Measurements from ENCODE around the gene ZNF765. TPM values are rescaled to one million over a fixed set of nuclear protein-coding genes. Genes with fewer than 3 reads are reported as not detected.
"Not testable (repeated sequence)": the region's sequence is repeated elsewhere in the genome, so short reads cannot be mapped to it uniquely, and the experiment has no call there.

The ZNF765 gene
- polyA plus RNA-seq, 3 donors, result 2.5 to 7.0 (median 3.6) TPM

DNA sequence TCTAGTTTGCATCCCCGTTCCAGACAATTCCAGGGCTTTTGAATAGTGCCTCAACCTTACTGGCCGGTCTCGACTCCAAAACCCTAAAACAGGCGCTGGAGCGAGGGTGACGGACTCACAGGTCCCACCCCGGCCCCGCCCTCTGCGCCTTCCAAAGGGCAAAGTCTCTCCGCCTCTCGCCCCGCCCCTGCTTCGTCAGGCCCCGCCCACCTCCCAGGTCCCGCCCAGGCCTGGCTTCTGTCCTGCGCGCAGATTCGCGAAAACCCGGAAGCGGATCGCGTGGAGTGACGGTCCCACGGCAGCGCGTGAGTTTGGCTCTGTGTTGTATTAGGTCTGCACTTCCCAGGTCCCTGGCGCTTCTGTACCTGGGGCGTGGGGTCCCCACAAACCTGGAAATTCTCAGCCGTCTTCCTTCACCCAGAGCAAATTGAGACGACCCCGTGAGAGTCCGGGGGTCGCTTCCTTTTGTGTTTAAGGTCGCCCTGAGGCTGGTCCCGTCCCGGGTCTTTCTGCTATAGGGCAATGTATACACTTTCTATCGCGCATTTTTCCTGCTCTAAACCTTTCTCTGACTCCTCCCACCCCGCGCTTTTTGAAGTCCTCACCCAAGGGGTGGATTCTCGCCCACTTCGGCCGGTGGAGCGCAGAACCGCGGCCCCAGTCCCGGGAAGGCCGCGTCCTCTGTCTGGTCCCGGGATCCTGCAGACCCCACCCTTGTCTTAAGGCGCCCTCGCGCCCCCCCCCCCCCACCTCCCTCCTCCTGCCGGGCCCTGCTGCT, 72.7 kb downstream of the ZNF765 start, which contains the start of gene ZNF813:
ZNF813 (plus strand) TSS at position 249 of the 778 bp plus-strand sequence. CDS start 16,090 bp downstream, outside the sequence.
- WGBS, 3 donors, result 0% methylated on average over 51 to 55 of the region's 55 CpGs
- no peak within 1 kb of the TSS for H3K27ac ChIP-seq (ENCODE audit: low read depth, low read length)

GRCh38 chr19:53468628-53469027, 73.7 kb downstream of the ZNF765 start:
- H3K27ac ChIP-seq (ENCODE audit: low read depth, low read length), result not testable (repeated sequence)
- 24 to 32% (median 27%) methylated on average over 8 of the region's 8 CpGs for WGBS, 3 donors

- WGBS, 3 donors, result 89 to 97% (median 96%) methylated on average over 7 of the region's 7 CpGs
- H3K27ac ChIP-seq (ENCODE audit: low read depth, low read length), result no peak overlapping the region
These were observed 77.0 kb downstream of the ZNF765 start for GRCh38 chr19:53471916-53472315.

- H3K27ac ChIP-seq (ENCODE audit: low read depth, low read length), result not testable (repeated sequence)
- 50 to 77% (median 57%) methylated on average over 1 of the region's 1 CpG for WGBS, 3 donors
These were observed 79.9 kb downstream of the ZNF765 start for GRCh38 chr19:53474832-53475231.

DNA sequence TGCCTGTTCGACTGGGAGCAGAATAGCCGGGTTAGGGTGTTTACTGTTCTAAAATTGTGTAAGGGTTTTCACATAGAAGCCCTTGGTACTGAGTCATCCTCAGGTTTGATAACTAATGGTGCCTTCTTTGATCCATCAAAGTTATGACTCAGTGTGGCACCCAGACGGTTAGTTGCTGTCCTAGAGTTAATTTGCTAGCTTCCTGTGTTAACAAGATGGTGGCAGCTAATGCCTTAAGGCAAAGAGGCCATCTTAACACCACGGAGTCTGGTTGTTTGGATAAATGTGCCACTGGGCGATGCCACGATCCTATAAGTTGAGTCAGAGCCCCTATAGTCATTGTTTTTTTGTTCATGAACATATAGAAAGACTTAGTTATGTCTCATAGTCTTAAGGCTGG, 80.5 kb downstream of the ZNF765 start:
- WGBS, 3 donors, result 87 to 91% (median 88%) methylated on average over 6 of the region's 6 CpGs
- not testable (repeated sequence) for H3K27ac ChIP-seq (ENCODE audit: low read depth, low read length)

Other genes with a start within 250 kb of the ZNF765 start
- 1 to 10 TPM; 1.7 to 4.6 (median 2.7) TPM for gene ZNF347, start 236.1 kb upstream of the ZNF765 start, polyA plus RNA-seq
- gene ZNF665, start 201.8 kb upstream of the ZNF765 start, polyA plus RNA-seq, result 1 to 10 TPM; 2.5 to 5.3 (median 3.5) TPM
- 10 to 100 TPM in 1 of 3 donors, 1 to 10 TPM in 2; 5.9 to 12.4 (median 9.4) TPM for gene ZNF677, start 140.3 kb upstream of the ZNF765 start, polyA plus RNA-seq
- not detected for gene VN1R2, start 136.9 kb upstream of the ZNF765 start, polyA plus RNA-seq
- not detected for gene VN1R4, start 127.4 kb upstream of the ZNF765 start, polyA plus RNA-seq
- gene ZNF845, start 61.4 kb upstream of the ZNF765 start, polyA plus RNA-seq, result 1 to 10 TPM; 1.3 TPM
- gene ZNF525, start 29.4 kb upstream of the ZNF765 start, polyA plus RNA-seq, result 1 to 10 TPM; 1.8 to 3.9 (median 2.0) TPM
- gene ZNF761, start 36.8 kb downstream of the ZNF765 start, polyA plus RNA-seq, result 1 to 10 TPM; 5.1 to 7.6 (median 7.1) TPM
- gene ZNF813, start 72.6 kb downstream of the ZNF765 start, polyA plus RNA-seq, result 1 to 10 TPM in 1 of 3 donors, under 1 TPM in 2; 0.74 to 1.1 (median 0.95) TPM
- 100 to 1,000 TPM in 1 of 3 donors, 10 to 100 TPM in 1, 1 to 10 TPM in 1; 7.6 to 200 (median 21.3) TPM for gene ZNF331, start 143.0 kb downstream of the ZNF765 start, polyA plus RNA-seq
- gene DPRX, start 236.8 kb downstream of the ZNF765 start, polyA plus RNA-seq, result under 1 TPM in 1 of 3 donors, not detected in 2; 0.12 TPM

Measured in adipose tissue (tissue), 3 donors.